Peyer's patch (tissue), 4 donors: ENCODE results near the gene ASTN1. TPM values are rescaled to one million over a fixed set of nuclear protein-coding genes. Genes with fewer than 3 reads are reported as not detected.

ENCODE experiments used
- DNase-seq, 3 donors: peaks; one replicate each; pipeline ENCODE4 v3.0.0-alpha.2; 2017 to 2019
- H3K27ac ChIP-seq, 4 donors: fragments of 200-600 bp; sonication (generic); one replicate each; pipeline ENCODE4 v1.5.1; 2016 to 2019
- H3K27me3 ChIP-seq, 2 donors: fragments of 200-600 bp; sonication (generic); one replicate each; pipeline ENCODE4 v1.5.1; 2019
- H3K36me3 ChIP-seq, 3 donors: fragments of 200-600 bp; sonication (generic); one replicate each; pipeline ENCODE4 v1.5.1; 2016 to 2019
- H3K4me1 ChIP-seq, 4 donors: fragments of 200-600 bp; sonication (generic); one replicate each; pipeline ENCODE4 v1.5.1; 2016 to 2019
- H3K4me3 ChIP-seq, 4 donors: fragments of 200-600 bp; sonication (generic); 1 replicate in 3 of 4; 2 replicates in 1 of 4; pipeline ENCODE4 v1.5.1; 2016 to 2019; ENCODE audit warnings: mild to moderate bottlenecking in 1 of 4
- H3K9me3 ChIP-seq, 4 donors: fragments of 200-600 bp; sonication (generic); one replicate each; pipeline ENCODE4 v1.5.1; 2016 to 2019; ENCODE audit warnings: mild to moderate bottlenecking in 1 of 4
- CTCF ChIP-seq, 6 experiments: fragments of 450-650 bp in 4 of 6; fragments of 200-600 bp in 2 of 6; sonication (generic) in 1 of 6; IDR thresholded peaks; one replicate each; pipeline ENCODE4 v1.5.1; 2017 to 2019; ENCODE audit warnings: antibody characterized with exemption in 6 of 6, mild to moderate bottlenecking in 3 of 6, moderate library complexity in 1 of 6
- POLR2A ChIP-seq, 2 donors: fragments of 450-650 bp; IDR thresholded peaks; one replicate each; pipeline ENCODE4 v1.5.1; 2017; ENCODE audit warnings: antibody characterized with exemption in 2 of 2, mild to moderate bottlenecking in 2 of 2, moderate library complexity in 2 of 2
- total RNA-seq, 4 donors: library from RNA; depleted of rRNA; stranded (reverse); fragments of >200 nt; gene quantifications; one replicate each; pipeline ENCODE4 v1.1.0, GENCODE V29; 2016

The ASTN1 gene
- total RNA-seq, 4 donors from 2014 or later = 0.28 TPM; not detected in 3

- Histone ChIP-seq H3K27ac (no peak overlapping the region), H3K4me3 (no peak overlapping the region), H3K9me3 (no peaks in the 10 kb centered on the region), H3K27me3 (no peaks in the 10 kb centered on the region), H3K4me1 (no peaks in the 10 kb centered on the region), H3K36me3 (no peaks in the 10 kb centered on the region)
- TF ChIP-seq POLR2A (IDR thresholded peaks at IDR 0.05) (no peak), CTCF (IDR thresholded peaks at IDR 0.05) (no peak)
- DNase-seq = no peak
Measured at GRCh38 chr1:177132141-177132540, 32.4 kb downstream of the ASTN1 start.

- H3K27me3 ChIP-seq = no peaks in the 10 kb centered on the region
- H3K4me3 ChIP-seq = no peak overlapping the region
- TF ChIP-seq CTCF (IDR thresholded peaks at IDR 0.05) (no peak), POLR2A (IDR thresholded peaks at IDR 0.05) (no peak)
- no peak overlapping the region for H3K27ac ChIP-seq
- H3K36me3 ChIP-seq = no peaks in the 10 kb centered on the region
- H3K9me3 ChIP-seq = no peaks in the 10 kb centered on the region
- H3K4me1 ChIP-seq = no peaks in the 10 kb centered on the region
- no peak for DNase-seq
Measured at GRCh38 chr1:177131723-177132122, 32.8 kb downstream of the ASTN1 start.

- DNase-seq = no peak
- H3K27ac ChIP-seq = no peak overlapping the region
- H3K4me3 ChIP-seq = no peak overlapping the region
- TF ChIP-seq POLR2A (IDR thresholded peaks at IDR 0.05) = no peak
- no peak for TF ChIP-seq CTCF (IDR thresholded peaks at IDR 0.05)
- no peaks in the 10 kb centered on the region for H3K27me3 ChIP-seq
- H3K9me3 ChIP-seq = no peaks in the 10 kb centered on the region
- H3K36me3 ChIP-seq = no peaks in the 10 kb centered on the region
- H3K4me1 ChIP-seq = no peaks in the 10 kb centered on the region
Measured at GRCh38 chr1:177130451-177130945, 34.0 kb downstream of the ASTN1 start.

GRCh38 chr1:177128665-177129281, 35.7 kb downstream of the ASTN1 start:
- Histone ChIP-seq H3K27ac (no peak overlapping the region), H3K9me3 (no peaks in the 10 kb centered on the region), H3K36me3 (no peaks in the 10 kb centered on the region), H3K27me3 (no peaks in the 10 kb centered on the region), H3K4me3 (no peak overlapping the region), H3K4me1 (no peaks in the 10 kb centered on the region)
- DNase-seq = no peak
- TF ChIP-seq CTCF (IDR thresholded peaks at IDR 0.05) (no peak), POLR2A (IDR thresholded peaks at IDR 0.05) (no peak)

- no peak overlapping the region for H3K4me3 ChIP-seq
- H3K36me3 ChIP-seq = no peaks in the 10 kb centered on the region
- no peaks in the 10 kb centered on the region for H3K9me3 ChIP-seq
- H3K27me3 ChIP-seq = no peaks in the 10 kb centered on the region
- TF ChIP-seq POLR2A (IDR thresholded peaks at IDR 0.05) (no peak), CTCF (IDR thresholded peaks at IDR 0.05) (no peak)
- H3K27ac ChIP-seq = no peak overlapping the region
- no peak for DNase-seq
- H3K4me1 ChIP-seq = no peaks in the 10 kb centered on the region
Measured at GRCh38 chr1:177126267-177126666, 38.2 kb downstream of the ASTN1 start.
